ENCODE data around the gene EDNRA.

GRCh38 chr4:147586032-147586431 lies 105.1 kb downstream of the EDNRA start:
- TF ChIP-seq CTCF (IDR thresholded peaks at IDR 0.05) (no peak), POLR2A (IDR thresholded peaks at IDR 0.05) (no peak)
